GM12878 (cell line): ENCODE measurements around the gene CFAP61. TPM values are rescaled to one million over a fixed set of nuclear protein-coding genes. Genes with fewer than 3 reads are reported as not detected.

Experiments
- ATAC-seq: fragments of 200-7000 bp; cut with Tn5 transposase; 3 replicates; pipeline ENCODE4 v1.9.1; 2020; ENCODE audit warnings: mild to moderate bottlenecking, moderate library complexity
- BruUV-seq: library from RNA; stranded (reverse); fragments of 400-500 nt; replicated peaks from 2 replicates; lab custom pipeline; 2021; lab: Mats Ljungman, UMichigan
- CTCF ChIA-PET: fragments of 300-600 bp; sonication (Branson Sonifier 250); formaldehyde crosslinking; extraction: SDS; loops from one replicate; lab custom pipeline; 2021; ENCODE audit warnings: inconsistent platforms; lab: Yijun Ruan, JAX
- POLR2A ChIA-PET: fragments of 350-600 bp; formaldehyde crosslinking; extraction: SDS; loops from one replicate; lab custom pipeline; 2021; ENCODE audit warnings: inconsistent platforms; lab: Charles Lee
- RAD21 ChIA-PET: fragments of 300-600 bp; sonication (Branson Sonifier 250); formaldehyde crosslinking; loops from one replicate; lab custom pipeline; 2023; ENCODE audit warnings: antibody characterized with exemption; ENCODE audit not compliant: unreplicated experiment; lab: Charles Lee
- SMC1A ChIA-PET: fragments of 300-600 bp; sonication (Branson Sonifier 250); formaldehyde crosslinking; loops from one replicate; lab custom pipeline; 2023; ENCODE audit not compliant: unreplicated experiment, uncharacterized antibody; lab: Charles Lee
- DNase-seq: peaks from one replicate; pipeline ENCODE4 v3.0.0-alpha.2; 2011; ENCODE audit warnings: low read depth, low spot score
- FAIRE-seq: peaks from 3 replicates; lab custom pipeline; 2011; peaks lifted over from hg19 to GRCh38; lab: Jason Lieb, UNC
- H2AFZ ChIP-seq: 2 replicates; pipeline ENCODE4 v1.6.0; 2011; ENCODE audit warnings: low read depth, low read length, control low read depth; ENCODE audit not compliant: control insufficient read depth
- H3K27ac ChIP-seq: 2 replicates; pipeline ENCODE4 v1.5.1; 2011; ENCODE audit warnings: control low read depth; ENCODE audit not compliant: control insufficient read depth, insufficient read depth
- H3K27me3 ChIP-seq, 2 experiments: replicated peaks in 1 of 2; 2 replicates each; pipeline versions ENCODE4 v1.6.0 to v1.6.1; 2011; ENCODE audit warnings: low read length in 1 of 2; ENCODE audit not compliant: control insufficient read depth in 2 of 2, insufficient read depth in 2 of 2
- H3K36me3 ChIP-seq, 2 experiments: 2 replicates each; pipeline ENCODE4 v1.5.1; 2011; ENCODE audit warnings: low read length in 1 of 2; ENCODE audit not compliant: control insufficient read depth in 2 of 2, insufficient read depth in 2 of 2
- H3K4me1 ChIP-seq: 2 replicates; pipeline ENCODE4 v1.6.1; 2011; ENCODE audit warnings: mild to moderate bottlenecking, low read length, moderate library complexity, mixed read lengths; ENCODE audit not compliant: control insufficient read depth, insufficient read depth
- H3K4me2 ChIP-seq: 2 replicates; pipeline ENCODE4 v1.6.0; 2011; ENCODE audit warnings: control low read depth; ENCODE audit not compliant: control insufficient read depth, insufficient read depth
- H3K4me3 ChIP-seq: fragments of 200-600 bp; sonication (generic); 2 replicates; pipeline ENCODE4 v1.5.1; 2016
- H3K79me2 ChIP-seq: 2 replicates; pipeline ENCODE4 v1.6.0; 2011; ENCODE audit warnings: low read length; ENCODE audit not compliant: control insufficient read depth, insufficient read depth
- H3K9ac ChIP-seq: 2 replicates; pipeline ENCODE4 v1.8.0; 2011; ENCODE audit warnings: low read length, control low read depth, mixed read lengths; ENCODE audit not compliant: control insufficient read depth, insufficient read depth
- H3K9me3 ChIP-seq: replicated peaks from 3 replicates; pipeline ENCODE4 v1.5.1; 2011; ENCODE audit warnings: mild to moderate bottlenecking, low read length; ENCODE audit not compliant: control insufficient read depth, insufficient read depth
- H4K20me1 ChIP-seq: 2 replicates; pipeline ENCODE4 v1.6.0; 2011; ENCODE audit not compliant: control insufficient read depth, insufficient read depth
- BCL11A ChIP-seq: IDR thresholded peaks from 2 replicates; pipeline ENCODE4 v1.6.1; 2011; ENCODE audit warnings: low read depth, low read length
- BCLAF1 ChIP-seq: fragments of 450-650 bp; IDR thresholded peaks from 2 replicates; pipeline ENCODE4 v1.6.1; 2017; ENCODE audit warnings: antibody characterized with exemption, mild to moderate bottlenecking, moderate library complexity
- CEBPB ChIP-seq, 2 experiments: fragments of 150-350 bp in 1 of 2; IDR thresholded peaks; 2 replicates each; pipeline ENCODE4 v1.6.1; 2012 to 2014; ENCODE audit warnings: low read depth in 2 of 2, low read length in 2 of 2, borderline replicate concordance in 1 of 2, inconsistent platforms in 1 of 2
- EED ChIP-seq: sonication (generic); IDR thresholded peaks from 2 replicates; pipeline ENCODE4 v1.6.1; 2016; ENCODE audit warnings: antibody characterized with exemption, low read depth
- EP300 ChIP-seq, 2 experiments: fragments of 150-350 bp in 1 of 2; IDR thresholded peaks; 2 replicates each; pipeline ENCODE4 v1.6.1; 2011 to 2012; ENCODE audit warnings: low read depth in 2 of 2, low read length in 2 of 2, borderline replicate concordance in 1 of 2, improper control_type of control experiment in 1 of 2, inconsistent platforms in 1 of 2; ENCODE audit not compliant: control insufficient read depth in 1 of 2
- GATAD2B ChIP-seq: fragments of 450-650 bp; conservative IDR thresholded peaks from 2 replicates; pipeline ENCODE4 v1.6.1; 2017; ENCODE audit warnings: low read depth, mild to moderate bottlenecking, moderate library complexity
- KAT2A ChIP-seq: conservative IDR thresholded peaks from 2 replicates; pipeline ENCODE4 v1.6.1; 2011; ENCODE audit warnings: low read depth, low read length; ENCODE audit not compliant: control insufficient read depth
- NR2F1 ChIP-seq: fragments of 450-650 bp; conservative IDR thresholded peaks from 2 replicates; pipeline ENCODE4 v1.6.1; 2017; ENCODE audit warnings: mild to moderate bottlenecking
- PML ChIP-seq: IDR thresholded peaks from 2 replicates; pipeline ENCODE4 v1.6.1; 2012; ENCODE audit warnings: low read length, inconsistent platforms
- RAD21 ChIP-seq: IDR thresholded peaks from 2 replicates; pipeline ENCODE4 v1.6.1; 2011; ENCODE audit warnings: mild to moderate bottlenecking, low read depth, low read length, moderate library complexity; ENCODE audit not compliant: insufficient read depth
- STAT1 ChIP-seq: fragments of 450-650 bp; conservative IDR thresholded peaks from 2 replicates; pipeline ENCODE4 v1.6.1; 2014; ENCODE audit warnings: antibody characterized with exemption, mild to moderate bottlenecking
- ZBED1 ChIP-seq: IDR thresholded peaks from 2 replicates; pipeline ENCODE4 v1.6.1; 2016; ENCODE audit warnings: borderline replicate concordance
- ZNF622 ChIP-seq: fragments of 450-650 bp; IDR thresholded peaks from 2 replicates; pipeline ENCODE4 v1.6.1; 2017; ENCODE audit warnings: mild to moderate bottlenecking, inconsistent platforms
- WGBS: methylation state at CpG from one replicate; pipeline ENCODE4 v1.1.6; 2016; ENCODE audit warnings: low lambda C conversion rate; ENCODE audit not compliant: insufficient replicate concordance, insufficient coverage; ENCODE audit errors: missing lambda C conversion rate; 5-methylcytosine and 5-hydroxymethylcytosine counted together
- in situ Hi-C: fragments of 300-500 bp; cut with MboI; formaldehyde crosslinking; loops from 9 replicates; pipeline ENCODE4 v1.14.3; 2018; ENCODE audit warnings: mixed read lengths
- intact Hi-C: fragments of 100-400 bp; cut with micrococcal nuclease; formaldehyde crosslinking; loops from one replicate; pipeline ENCODE4 v1.14.2; 2022; ENCODE audit not compliant: unreplicated experiment
- polyA plus RNA-seq, 11 experiments: library from polyadenylated mRNA; depleted of rRNA in 4 of 11; unstranded in 6 of 11; stranded (reverse) in 5 of 11; fragments of >200 nt; fragmentation: Nextera tagmentation in 4 of 11; fragmentation: Illumina TruSeq in 1 of 11; extraction: Ambion mirVana in 4 of 11; extraction: Trizol in 1 of 11; gene quantifications; 1 replicate in 1 of 11; 2 replicates in 10 of 11; pipeline versions ENCODE4 v1.2.1 to v1.2.3, GENCODE V29; 2011 to 2016; ENCODE audit warnings: inconsistent platforms in 2 of 11, missing spikeins in 2 of 11, low read depth in 1 of 11
- total RNA-seq, 4 experiments: library from RNA; depleted of rRNA in 3 of 4; stranded (reverse); fragments of >200 nt in 3 of 4; fragmentation: Illumina TruSeq in 1 of 4; extraction: Trizol in 1 of 4; gene quantifications; 2 replicates each; pipeline versions ENCODE4 v1.2.1 to v1.2.3, GENCODE V29; 2013 to 2021
- TF ChIP-seq, protein P1 (sequence below): fragments of 450-650 bp; IDR thresholded peaks from 2 replicates; pipeline ENCODE4 v1.6.1; 2018; ENCODE audit warnings: mild to moderate bottlenecking, low read depth, moderate library complexity; ENCODE audit not compliant: partially characterized antibody

CFAP61 gene
- total and polyA plus RNA-seq, 10 of the 15 experiments (the other 5 are each of a cell fraction or from before 2014, with no cell fraction given): 0.11 to 0.41 (median 0.24) TPM; not detected in 7

DNA sequence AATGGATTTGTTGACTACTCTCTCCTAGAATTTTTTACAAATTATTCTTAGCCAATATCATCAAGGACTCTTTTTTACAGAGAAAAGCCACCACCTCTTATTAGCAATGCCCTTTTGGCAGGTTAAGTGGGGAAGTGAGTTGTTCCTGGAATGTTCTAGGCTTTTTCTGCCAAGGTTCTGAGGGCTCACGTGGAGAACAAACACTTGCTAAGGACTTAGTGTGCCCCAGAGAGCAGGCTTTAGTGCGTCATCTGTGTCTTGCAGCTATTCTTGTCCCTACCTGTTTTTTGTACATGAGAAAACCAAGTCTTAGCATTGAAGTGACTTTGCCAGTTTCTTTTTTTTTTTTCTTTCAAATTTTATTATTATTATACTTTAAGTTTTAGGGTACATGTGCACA lies 33.5 kb downstream of the CFAP61 start:
- in situ Hi-C loops: no loop called here

More for the DNA sequence above, 33.5 kb downstream of the CFAP61 start:
- no peak for ATAC-seq
- CTCF ChIA-PET: interaction anchor here (3.0 to 4.6 kb wide), 2 partner anchors 153 to 481 kb away, joined by 21 to 57 read pairs; no protein-coding TSS in a partner anchor
- no peaks in the 10 kb centered on the region for H4K20me1 ChIP-seq
- H3K79me2 ChIP-seq: no peaks in the 10 kb centered on the region
- TF ChIP-seq KAT2A (no peak), RAD21 (no peak), ZBED1 (no peak), PML (no peak), EP300 (IDR thresholded peaks at IDR 0.05; ENCODE audit: borderline replicate concordance in 1 of 2, control insufficient read depth in 1 of 2, low read depth in 2 of 2, low read length in 2 of 2) (no peak), EED (no peak), ZNF622 (no peak), GATAD2B (no peak), STAT1 (no peak), CEBPB (IDR thresholded peaks at IDR 0.05; ENCODE audit: borderline replicate concordance in 1 of 2, low read depth in 2 of 2, low read length in 2 of 2) (no peak), NR2F1 (no peak), BCL11A (no peak), BCLAF1 (no peak)
- TF ChIP-seq, protein P1, sequence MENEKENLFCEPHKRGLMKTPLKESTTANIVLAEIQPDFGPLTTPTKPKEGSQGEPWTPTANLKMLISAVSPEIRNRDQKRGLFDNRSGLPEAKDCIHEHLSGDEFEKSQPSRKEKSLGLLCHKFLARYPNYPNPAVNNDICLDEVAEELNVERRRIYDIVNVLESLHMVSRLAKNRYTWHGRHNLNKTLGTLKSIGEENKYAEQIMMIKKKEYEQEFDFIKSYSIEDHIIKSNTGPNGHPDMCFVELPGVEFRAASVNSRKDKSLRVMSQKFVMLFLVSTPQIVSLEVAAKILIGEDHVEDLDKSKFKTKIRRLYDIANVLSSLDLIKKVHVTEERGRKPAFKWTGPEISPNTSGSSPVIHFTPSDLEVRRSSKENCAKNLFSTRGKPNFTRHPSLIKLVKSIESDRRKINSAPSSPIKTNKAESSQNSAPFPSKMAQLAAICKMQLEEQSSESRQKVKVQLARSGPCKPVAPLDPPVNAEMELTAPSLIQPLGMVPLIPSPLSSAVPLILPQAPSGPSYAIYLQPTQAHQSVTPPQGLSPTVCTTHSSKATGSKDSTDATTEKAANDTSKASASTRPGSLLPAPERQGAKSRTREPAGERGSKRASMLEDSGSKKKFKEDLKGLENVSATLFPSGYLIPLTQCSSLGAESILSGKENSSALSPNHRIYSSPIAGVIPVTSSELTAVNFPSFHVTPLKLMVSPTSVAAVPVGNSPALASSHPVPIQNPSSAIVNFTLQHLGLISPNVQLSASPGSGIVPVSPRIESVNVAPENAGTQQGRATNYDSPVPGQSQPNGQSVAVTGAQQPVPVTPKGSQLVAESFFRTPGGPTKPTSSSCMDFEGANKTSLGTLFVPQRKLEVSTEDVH: no peak
- TF ChIP-seq, all 136 proteins: peak for 0
- POLR2A ChIA-PET: no interaction called here
- intact Hi-C loops: loop anchor here (2.0 to 10.0 kb wide), 3 partner anchors 279 to 509 kb away; partner anchors contain the start of gene INSM1
- Histone ChIP-seq H3K9me3 (no peaks in the 10 kb centered on the region), H3K4me1 (no peaks in the 10 kb centered on the region), H3K9ac (no peak overlapping the region), H3K27me3 (no peaks in the 10 kb centered on the region; a peak in 2 of 4 replicates), H3K4me2 (no peak overlapping the region), H2AFZ (no peak overlapping the region), H3K36me3 (no peaks in the 10 kb centered on the region), H3K27ac (no peak overlapping the region), H3K4me3 (no peak overlapping the region)
- FAIRE-seq (no peak), DNase-seq (no peak)
- SMC1A ChIA-PET: interaction anchor here (1.0 to 1.7 kb wide), 3 partner anchors 151 to 508 kb away, joined by 3 to 5 read pairs (median 3); no protein-coding TSS in a partner anchor
- 0% methylated on average over 2 of the region's 2 CpGs for WGBS
- no TSS peak for BruUV-seq
- RAD21 ChIA-PET: no interaction called here
